GM18861 (cell line): Measurements from ENCODE around the gene ITGB7.

Experiments used
- ATAC-seq: cut with Tn5 transposase; IDR thresholded peaks from one replicate; pipeline ENCODE4 v1.9.1; 2021; ENCODE audit not compliant: unreplicated experiment

Gene ITGB7, protein sequence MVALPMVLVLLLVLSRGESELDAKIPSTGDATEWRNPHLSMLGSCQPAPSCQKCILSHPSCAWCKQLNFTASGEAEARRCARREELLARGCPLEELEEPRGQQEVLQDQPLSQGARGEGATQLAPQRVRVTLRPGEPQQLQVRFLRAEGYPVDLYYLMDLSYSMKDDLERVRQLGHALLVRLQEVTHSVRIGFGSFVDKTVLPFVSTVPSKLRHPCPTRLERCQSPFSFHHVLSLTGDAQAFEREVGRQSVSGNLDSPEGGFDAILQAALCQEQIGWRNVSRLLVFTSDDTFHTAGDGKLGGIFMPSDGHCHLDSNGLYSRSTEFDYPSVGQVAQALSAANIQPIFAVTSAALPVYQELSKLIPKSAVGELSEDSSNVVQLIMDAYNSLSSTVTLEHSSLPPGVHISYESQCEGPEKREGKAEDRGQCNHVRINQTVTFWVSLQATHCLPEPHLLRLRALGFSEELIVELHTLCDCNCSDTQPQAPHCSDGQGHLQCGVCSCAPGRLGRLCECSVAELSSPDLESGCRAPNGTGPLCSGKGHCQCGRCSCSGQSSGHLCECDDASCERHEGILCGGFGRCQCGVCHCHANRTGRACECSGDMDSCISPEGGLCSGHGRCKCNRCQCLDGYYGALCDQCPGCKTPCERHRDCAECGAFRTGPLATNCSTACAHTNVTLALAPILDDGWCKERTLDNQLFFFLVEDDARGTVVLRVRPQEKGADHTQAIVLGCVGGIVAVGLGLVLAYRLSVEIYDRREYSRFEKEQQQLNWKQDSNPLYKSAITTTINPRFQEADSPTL

GRCh38 chr12:53207042-53207441 is at the start of gene ITGB7:
ITGB7 (minus strand) TSS chr12:53207251; CDS start chr12:53200443, 6,808 bp downstream.
- peak; percentile 39 for ATAC-seq

GRCh38 chr12:53255996-53256395 is 48.9 kb upstream of the ITGB7 start:
- no peak for ATAC-seq

DNA sequence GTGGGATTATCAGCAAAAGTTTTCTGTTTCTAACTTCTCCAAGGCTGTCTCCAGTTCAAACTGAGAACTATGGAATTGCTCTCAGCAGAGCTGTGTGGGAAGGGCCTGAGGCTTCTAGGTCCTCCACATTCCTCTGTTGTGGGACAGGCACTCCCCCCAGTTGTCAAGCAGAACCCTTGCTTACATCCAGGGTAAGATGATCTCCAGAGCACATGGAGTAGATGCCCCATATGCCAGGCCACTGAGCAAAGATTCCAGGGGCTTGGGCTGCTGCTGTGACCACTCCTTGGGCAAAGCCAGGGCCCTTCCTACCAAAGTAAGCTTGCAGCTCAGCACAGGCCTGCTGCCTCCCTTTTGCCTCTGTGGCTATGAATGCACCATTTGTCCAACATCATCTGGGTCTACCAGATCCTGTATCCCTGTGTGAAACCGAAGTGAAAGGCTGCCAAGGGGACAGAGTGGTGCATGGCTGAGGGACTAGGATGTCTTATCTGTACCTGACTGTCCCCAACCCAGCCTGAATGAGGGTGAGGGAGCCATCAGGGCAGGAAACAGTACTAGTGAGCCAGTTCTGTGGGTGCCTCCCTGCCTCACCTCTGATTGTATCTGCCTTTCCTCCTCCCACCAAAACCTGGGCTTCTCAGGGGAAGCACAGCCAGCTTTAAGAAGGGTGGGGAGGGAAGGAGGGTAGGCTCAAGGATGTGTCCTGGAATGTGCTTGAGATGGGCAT is 47.9 kb upstream of the ITGB7 start:
- ATAC-seq: no peak

DNA sequence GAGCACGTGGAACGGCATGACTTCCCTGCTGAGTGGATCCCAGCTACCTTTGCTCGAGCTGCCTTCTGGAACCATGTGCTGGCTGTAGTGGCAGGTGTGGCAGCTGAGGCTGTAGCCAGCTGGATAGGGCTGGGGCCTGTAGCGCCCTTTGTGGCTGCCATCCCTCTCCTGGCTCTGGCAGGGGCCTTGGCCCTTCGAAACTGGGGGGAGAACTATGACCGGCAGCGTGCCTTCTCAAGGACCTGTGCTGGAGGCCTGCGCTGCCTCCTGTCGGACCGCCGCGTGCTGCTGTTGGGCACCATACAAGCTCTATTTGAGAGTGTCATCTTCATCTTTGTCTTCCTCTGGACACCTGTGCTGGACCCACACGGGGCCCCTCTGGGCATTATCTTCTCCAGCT is 46.2 kb upstream of the ITGB7 start:
- ATAC-seq: no peak

GRCh38 chr12:53252349-53252916 is 45.4 kb upstream of the ITGB7 start:
- ATAC-seq: no peak

GRCh38 chr12:53251477-53252348 is 44.7 kb upstream of the ITGB7 start:
- peak; percentile 59 for ATAC-seq

DNA sequence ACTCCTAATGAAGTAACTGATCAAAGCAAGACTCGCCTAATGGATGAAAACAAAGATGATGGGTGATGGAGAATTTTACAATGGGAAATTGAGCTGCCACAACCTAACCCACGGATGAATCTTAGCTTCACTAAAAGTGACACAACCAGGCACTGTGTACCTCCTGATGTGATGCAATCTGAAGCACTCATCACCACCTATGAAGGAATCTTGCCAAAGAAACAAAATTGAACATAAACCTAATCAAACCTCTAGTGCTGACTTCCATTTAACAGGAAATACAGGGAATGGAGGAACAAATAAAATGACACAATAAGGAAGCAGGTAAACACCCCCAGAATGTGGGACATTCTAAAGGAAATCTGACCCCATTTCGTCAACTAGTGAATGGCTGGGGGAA is 38.2 kb upstream of the ITGB7 start:
- ATAC-seq: no peak

GRCh38 chr12:53244337-53244736 is 37.3 kb upstream of the ITGB7 start:
- ATAC-seq: no peak

- ATAC-seq: no peak
These were observed 34.8 kb upstream of the ITGB7 start for GRCh38 chr12:53241623-53242412.

DNA sequence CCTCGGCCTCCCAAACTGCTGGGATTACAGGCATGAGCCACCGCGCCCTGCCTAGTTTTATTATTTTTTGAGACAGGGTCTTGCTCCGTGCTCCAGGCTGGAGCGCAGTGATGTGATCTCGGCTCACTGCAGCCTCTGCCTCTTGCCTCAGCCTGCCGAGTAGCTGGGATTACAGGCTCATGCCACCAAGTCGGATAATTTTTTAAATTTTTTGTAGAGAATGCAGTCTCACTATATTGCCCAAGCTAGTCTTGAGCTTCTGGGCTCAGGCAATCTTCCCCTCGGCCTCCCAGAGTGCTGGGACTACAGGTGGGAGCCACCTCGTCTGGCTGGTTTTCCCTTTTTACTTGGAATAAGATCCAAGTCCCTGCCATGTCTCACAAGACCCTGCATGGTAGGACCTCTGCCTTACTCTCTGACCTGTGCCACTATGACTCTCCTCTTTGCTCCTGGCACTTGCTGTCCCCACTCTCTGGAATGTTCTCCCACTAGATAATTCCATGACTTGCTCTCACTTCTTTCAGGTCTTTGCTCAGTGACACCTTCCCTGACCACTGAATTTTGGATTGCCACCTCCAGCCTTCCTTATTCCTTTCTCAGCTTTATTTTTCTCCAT is 32.7 kb upstream of the ITGB7 start:
- no peak for ATAC-seq

DNA sequence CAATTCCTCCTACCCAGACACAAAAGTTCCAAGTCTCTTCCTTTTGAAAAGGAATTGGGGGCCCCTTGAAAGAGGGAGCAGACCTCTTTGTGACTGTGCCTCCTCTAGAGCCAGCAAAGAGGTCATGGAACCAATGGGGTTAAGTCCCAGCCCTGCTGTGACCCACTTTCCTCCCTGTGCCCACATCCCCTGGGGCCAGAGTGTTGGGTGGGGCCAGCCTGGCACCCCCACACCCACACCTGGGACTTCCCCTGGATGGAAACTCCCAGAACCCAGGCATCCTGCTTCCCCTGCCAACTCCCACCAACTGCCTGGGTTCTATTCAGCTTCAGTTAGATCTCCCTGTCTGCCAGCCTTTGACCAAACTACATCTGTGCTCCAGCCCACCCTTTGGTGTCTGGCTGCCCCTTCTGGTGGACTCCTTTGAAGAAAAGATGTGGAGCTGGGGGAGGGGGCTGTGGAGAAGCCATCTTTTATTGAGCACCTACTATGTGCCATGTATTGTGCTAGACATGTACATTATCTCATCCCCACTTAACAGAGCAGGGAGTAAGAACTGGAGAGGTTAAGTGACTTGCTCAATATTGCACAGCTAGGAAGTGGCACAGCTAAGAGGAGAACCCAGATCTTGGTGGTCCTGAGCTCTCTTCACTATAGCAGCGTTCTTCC is 29.5 kb upstream of the ITGB7 start:
- no peak for ATAC-seq

- no peak for ATAC-seq
These were observed 28.8 kb upstream of the ITGB7 start for GRCh38 chr12:53235742-53236442.

- no peak for ATAC-seq
These were observed 28.1 kb upstream of the ITGB7 start for GRCh38 chr12:53235164-53235563.

DNA sequence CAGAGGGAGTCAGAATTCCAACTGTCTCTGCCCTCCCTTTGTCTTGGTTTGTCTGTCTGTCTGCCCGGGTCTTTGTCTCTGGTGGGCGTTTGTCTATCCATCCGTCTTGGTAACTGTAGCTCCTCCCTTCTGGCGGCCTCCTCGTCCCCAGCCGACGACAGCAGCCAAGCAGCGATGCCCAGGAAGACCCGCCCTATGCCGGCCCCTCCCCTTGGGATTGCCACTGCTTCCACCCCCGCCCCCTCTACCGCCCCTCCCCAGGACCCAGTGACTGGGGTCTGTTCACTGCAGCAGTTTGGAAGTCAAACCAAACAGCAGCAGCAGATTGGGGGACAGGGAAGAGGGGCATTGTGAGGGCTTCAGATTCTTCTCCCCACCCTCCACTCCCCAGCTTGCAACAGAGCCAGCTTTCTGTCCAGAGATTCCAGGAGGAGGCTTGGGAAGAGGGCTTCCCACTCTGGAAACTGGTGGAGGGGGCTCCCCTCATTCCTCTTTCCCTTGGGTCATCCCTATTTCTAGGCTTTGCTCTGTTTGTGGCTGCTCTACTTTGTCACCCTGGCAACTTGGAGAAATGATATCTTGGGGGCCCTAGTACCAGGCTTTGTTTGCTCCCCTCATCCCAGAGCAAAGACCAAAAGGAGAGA is 27.3 kb upstream of the ITGB7 start:
- no peak for ATAC-seq

GRCh38 chr12:53233671-53234121 is 26.6 kb upstream of the ITGB7 start:
- no peak for ATAC-seq

DNA sequence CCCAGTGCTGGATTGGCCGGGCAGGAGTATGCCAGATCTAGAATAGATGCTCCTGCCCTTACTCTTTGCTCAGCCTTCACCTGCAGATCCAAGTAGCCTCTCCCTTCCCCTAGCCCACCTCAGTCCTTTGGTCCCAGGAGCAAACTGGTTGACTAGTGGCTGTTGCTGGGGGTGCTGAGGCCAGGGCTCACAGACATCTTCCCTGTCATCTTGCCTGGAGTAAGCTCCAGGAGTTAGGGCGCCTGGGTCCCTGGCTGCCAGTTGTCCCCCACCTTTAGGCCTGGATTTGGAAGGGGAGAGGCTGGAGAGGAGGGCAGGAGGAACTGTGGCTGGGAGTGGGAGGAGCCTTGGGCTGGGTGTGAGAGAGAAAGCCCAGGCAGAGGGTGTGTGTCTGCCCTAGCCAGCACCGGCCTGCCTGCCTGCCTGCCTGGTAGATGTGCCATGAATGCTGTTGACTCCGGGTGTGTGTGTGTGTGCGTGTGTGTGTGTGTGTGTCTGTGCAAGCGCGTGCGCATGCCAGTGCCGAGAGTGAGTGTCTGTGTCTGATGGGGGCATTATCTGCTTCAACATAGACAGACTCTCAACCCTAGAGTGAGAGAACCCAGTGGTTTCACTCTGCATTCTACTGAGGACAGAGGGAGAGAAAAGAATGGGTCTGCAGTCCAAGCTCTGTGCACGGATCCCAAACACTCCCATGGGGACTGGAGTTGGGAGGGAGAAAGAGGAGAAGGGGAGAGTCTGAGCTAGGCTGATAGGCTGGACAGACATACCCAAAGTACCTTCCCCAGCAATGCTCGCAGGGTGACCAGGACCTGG is 25.8 kb upstream of the ITGB7 start:
- ATAC-seq: no peak
